Mesenchymal stem cell (in vitro differentiated cells and primary cell): Measurements from ENCODE around the gene CERS3.

ENCODE experiments used
- DNase-seq: peaks from one replicate; pipeline ENCODE4 v3.0.0-alpha.2; 2013
- H2AFZ ChIP-seq: one replicate; pipeline ENCODE4 v1.6.1; 2013; ENCODE audit warnings: low read depth, mild to moderate bottlenecking, control low read depth, inconsistent platforms, low read length, moderate library complexity
- H2AK5ac ChIP-seq: 2 replicates; pipeline ENCODE4 v1.6.1; 2013; ENCODE audit warnings: low read length, moderate library complexity, mild to moderate bottlenecking, inconsistent platforms; ENCODE audit not compliant: severe bottlenecking
- H2BK120ac ChIP-seq: one replicate; pipeline ENCODE4 v1.6.1; 2013; ENCODE audit warnings: low read depth, mild to moderate bottlenecking, inconsistent platforms, low read length, moderate library complexity
- H2BK12ac ChIP-seq, 2 experiments: one replicate each; pipeline ENCODE4 v1.6.1; 2013; ENCODE audit warnings: inconsistent platforms in 2 of 2, low read length in 2 of 2, mild to moderate bottlenecking in 2 of 2, moderate library complexity in 2 of 2, control low read depth in 1 of 2
- H2BK15ac ChIP-seq: one replicate; pipeline ENCODE4 v1.6.1; 2013; ENCODE audit warnings: mild to moderate bottlenecking, low read depth, inconsistent platforms; ENCODE audit not compliant: poor library complexity, severe bottlenecking
- H2BK5ac ChIP-seq: 2 replicates; pipeline ENCODE4 v1.6.1; 2013; ENCODE audit warnings: low read depth, mild to moderate bottlenecking, low read length, control low read depth, inconsistent platforms; ENCODE audit not compliant: poor library complexity, severe bottlenecking
- H3K14ac ChIP-seq, 2 experiments: one replicate each; pipeline ENCODE4 v1.6.1; 2013; ENCODE audit warnings: inconsistent platforms in 2 of 2, low read length in 2 of 2, control low read depth in 1 of 2, mild to moderate bottlenecking in 1 of 2, moderate library complexity in 1 of 2
- H3K18ac ChIP-seq, 2 experiments: one replicate each; pipeline ENCODE4 v1.6.1; 2013; ENCODE audit warnings: inconsistent platforms in 2 of 2, low read length in 2 of 2, control low read depth in 1 of 2, low read depth in 1 of 2, mild to moderate bottlenecking in 1 of 2
- H3K23ac ChIP-seq, 2 experiments: one replicate each; pipeline ENCODE4 v1.6.1; 2013; ENCODE audit warnings: inconsistent platforms in 2 of 2, low read length in 2 of 2, mild to moderate bottlenecking in 2 of 2, moderate library complexity in 2 of 2, control low read depth in 1 of 2
- H3K27ac ChIP-seq: 2 replicates; pipeline ENCODE4 v1.5.1; 2013; ENCODE audit warnings: mild to moderate bottlenecking, moderate library complexity, low read length, control low read depth, inconsistent platforms; ENCODE audit not compliant: poor library complexity, severe bottlenecking
- H3K27me3 ChIP-seq, 2 experiments: 2 replicates each; pipeline versions ENCODE4 v1.6.1 to v1.7.0; 2013; ENCODE audit warnings: low read length in 2 of 2, mild to moderate bottlenecking in 2 of 2, moderate library complexity in 2 of 2, control low read depth in 1 of 2, inconsistent platforms in 1 of 2; ENCODE audit not compliant: control insufficient read depth in 1 of 2, insufficient read depth in 1 of 2
- H3K36me3 ChIP-seq, 2 experiments: 2 replicates each; pipeline versions ENCODE4 v1.6.1 to v1.7.0; 2013; ENCODE audit warnings: low read length in 2 of 2, control low read depth in 1 of 2, inconsistent platforms in 1 of 2, low read depth in 1 of 2, mild to moderate bottlenecking in 1 of 2; ENCODE audit not compliant: insufficient read depth in 2 of 2, control insufficient read depth in 1 of 2
- H3K4ac ChIP-seq, 2 experiments: one replicate each; pipeline ENCODE4 v1.6.1; 2013; ENCODE audit warnings: inconsistent platforms in 2 of 2, low read length in 2 of 2, mild to moderate bottlenecking in 2 of 2, moderate library complexity in 2 of 2, control low read depth in 1 of 2, low read depth in 1 of 2
- H3K4me1 ChIP-seq: 2 replicates; pipeline ENCODE4 v1.6.1; 2013; ENCODE audit warnings: low read depth, low read length, control low read depth; ENCODE audit not compliant: control insufficient read depth, insufficient read depth
- H3K4me2 ChIP-seq: 2 replicates; pipeline ENCODE4 v1.6.1; 2013; ENCODE audit warnings: low read length, mild to moderate bottlenecking, inconsistent platforms; ENCODE audit not compliant: poor library complexity, severe bottlenecking
- H3K4me3 ChIP-seq, 2 experiments: 2 replicates each; pipeline versions ENCODE4 v1.5.1 to v1.7.0; 2013; ENCODE audit warnings: low read length in 2 of 2, mild to moderate bottlenecking in 2 of 2, control low read depth in 1 of 2, low read depth in 1 of 2; ENCODE audit not compliant: insufficient read depth in 1 of 2
- H3K79me1 ChIP-seq: replicated peaks from 2 replicates; pipeline ENCODE4 v1.6.1; 2013; ENCODE audit warnings: mild to moderate bottlenecking, control low read depth, low read length, inconsistent platforms; ENCODE audit not compliant: poor library complexity, severe bottlenecking
- H3K9ac ChIP-seq: 2 replicates; pipeline ENCODE4 v1.7.0; 2013; ENCODE audit warnings: mild to moderate bottlenecking, low read length, moderate library complexity
- H3K9me3 ChIP-seq: 2 replicates; pipeline ENCODE4 v1.7.0; 2013; ENCODE audit warnings: mild to moderate bottlenecking, low read length; ENCODE audit not compliant: control insufficient read depth
- H4K8ac ChIP-seq: one replicate; pipeline ENCODE4 v1.6.1; 2013; ENCODE audit warnings: inconsistent platforms, mild to moderate bottlenecking, low read length, moderate library complexity
- H4K91ac ChIP-seq: one replicate; pipeline ENCODE4 v1.6.1; 2013; ENCODE audit warnings: mild to moderate bottlenecking, low read length, inconsistent platforms
- WGBS: methylation state at CpG from one replicate; pipeline ENCODE4 v1.1.7; 2013; ENCODE audit warnings: mixed read lengths; 5-methylcytosine and 5-hydroxymethylcytosine counted together

CERS3 gene

DNA sequence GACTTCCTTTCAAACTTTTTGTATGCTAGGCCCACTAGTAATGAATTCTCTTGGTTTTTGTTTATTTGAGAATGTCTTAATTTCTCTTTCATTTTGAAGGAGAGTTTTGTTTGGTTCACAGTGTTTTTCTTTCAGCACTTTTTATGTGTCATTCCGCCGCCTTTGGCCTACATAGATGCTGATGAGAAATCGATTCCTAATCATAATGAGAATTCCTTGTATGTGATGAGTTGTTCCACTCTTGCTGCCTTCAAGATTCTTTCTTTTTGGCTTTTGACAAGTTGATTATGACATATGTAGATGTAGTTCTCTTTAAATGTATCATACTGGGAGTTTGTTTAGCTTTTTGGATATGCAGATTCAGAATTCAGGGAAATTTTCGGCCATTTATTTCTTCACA is 35.5 kb downstream of the CERS3 start:
- DNase-seq: no peak
- H3K4me3 ChIP-seq: no peak overlapping the region
- H4K91ac ChIP-seq: no peak overlapping the region
- H3K14ac ChIP-seq: no peak overlapping the region
- H2AK5ac ChIP-seq: no peak overlapping the region
- H3K36me3 ChIP-seq: no peaks in the 10 kb centered on the region
- no peak overlapping the region for H3K27ac ChIP-seq
- no peak overlapping the region for H3K4ac ChIP-seq
- H3K9ac ChIP-seq: no peak overlapping the region
- H2BK5ac ChIP-seq: no peak overlapping the region
- H3K9me3 ChIP-seq: no peaks in the 10 kb centered on the region
- no peak overlapping the region for H2BK15ac ChIP-seq
- no peak overlapping the region for H4K8ac ChIP-seq
- no peak overlapping the region for H3K4me2 ChIP-seq
- H3K79me1 ChIP-seq: no peaks in the 10 kb centered on the region
- H3K27me3 ChIP-seq: no peaks in the 10 kb centered on the region
- no peak overlapping the region for H3K18ac ChIP-seq
- no peak overlapping the region for H2AFZ ChIP-seq
- WGBS: 87% methylated on average over 3 of the region's 4 CpGs
- H3K4me1 ChIP-seq: no peaks in the 10 kb centered on the region
- H2BK120ac ChIP-seq: no peak overlapping the region
- H2BK12ac ChIP-seq: no peak overlapping the region
- H3K23ac ChIP-seq: no peak overlapping the region

- no peak overlapping the region for H2BK12ac ChIP-seq
- 77% methylated on average over 7 of the region's 9 CpGs for WGBS
- H2BK5ac ChIP-seq: no peak overlapping the region
- H3K9me3 ChIP-seq: peaks cover 9% of the 10 kb centered on the region
- no peak overlapping the region for H3K4ac ChIP-seq
- H3K18ac ChIP-seq: no peak overlapping the region
- no peak overlapping the region for H3K23ac ChIP-seq
- H2AFZ ChIP-seq: no peak overlapping the region
- no peak overlapping the region for H2BK15ac ChIP-seq
- no peak overlapping the region for H2AK5ac ChIP-seq
- H3K79me1 ChIP-seq: no peaks in the 10 kb centered on the region
- H4K8ac ChIP-seq: no peak overlapping the region
- H3K27ac ChIP-seq: no peak overlapping the region
- no peak overlapping the region for H3K4me3 ChIP-seq
- no peaks in the 10 kb centered on the region for H3K4me1 ChIP-seq
- H3K14ac ChIP-seq: no peak overlapping the region
- no peak overlapping the region for H3K4me2 ChIP-seq
- H3K36me3 ChIP-seq: no peaks in the 10 kb centered on the region
- H2BK120ac ChIP-seq: no peak overlapping the region
- no peak for DNase-seq
- no peak overlapping the region for H3K9ac ChIP-seq
- no peaks in the 10 kb centered on the region for H3K27me3 ChIP-seq
- no peak overlapping the region for H4K91ac ChIP-seq
Measured at GRCh38 chr15:100484443-100484842, 44.3 kb downstream of the CERS3 start.

DNA sequence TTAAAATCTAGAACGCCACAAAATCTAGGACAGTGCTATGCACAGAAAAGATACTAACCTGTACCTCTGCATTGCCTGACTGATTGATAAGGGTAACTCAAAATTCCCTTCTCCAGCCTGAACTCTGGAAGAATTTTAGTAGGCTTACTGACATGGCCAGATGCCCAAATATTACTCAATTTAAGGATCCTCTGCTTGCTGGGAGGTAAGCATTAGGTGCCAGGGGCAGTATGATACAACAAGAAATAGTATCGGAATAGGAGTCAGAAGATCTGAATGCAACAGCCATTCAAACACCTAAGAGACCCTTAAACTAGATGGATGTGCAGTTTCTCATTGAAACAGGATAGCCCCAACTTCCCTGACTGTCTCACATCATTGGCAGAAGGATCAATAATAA is 45.4 kb downstream of the CERS3 start:
- DNase-seq: no peak
- no peak overlapping the region for H2BK120ac ChIP-seq
- H3K27ac ChIP-seq: no peak overlapping the region

GRCh38 chr15:100476805-100477204 is 51.9 kb downstream of the CERS3 start:
- H3K4me3 ChIP-seq: no peak overlapping the region

More for the DNA sequence above, 45.4 kb downstream of the CERS3 start:
- no peak overlapping the region for H4K91ac ChIP-seq
- no peaks in the 10 kb centered on the region for H3K36me3 ChIP-seq
- H3K18ac ChIP-seq: no peak overlapping the region
- H3K79me1 ChIP-seq: no peaks in the 10 kb centered on the region
- H3K14ac ChIP-seq: no peak overlapping the region
- 70% methylated on average over 2 of the region's 2 CpGs for whole genome bisulfite sequencing
- H3K4me1 ChIP-seq: no peaks in the 10 kb centered on the region
- no peak overlapping the region for H2BK5ac ChIP-seq
- H2AK5ac ChIP-seq: no peak overlapping the region
- H3K4me3 ChIP-seq: no peak overlapping the region
- H2AFZ ChIP-seq: no peak overlapping the region
- H2BK12ac ChIP-seq: no peak overlapping the region
- no peaks in the 10 kb centered on the region for H3K27me3 ChIP-seq
- no peak overlapping the region for H3K4me2 ChIP-seq
- H3K4ac ChIP-seq: no peak overlapping the region
- H2BK15ac ChIP-seq: no peak overlapping the region
- no peak overlapping the region for H3K9ac ChIP-seq
- H3K9me3 ChIP-seq: peaks cover 19% of the 10 kb centered on the region
- H4K8ac ChIP-seq: no peak overlapping the region
- H3K23ac ChIP-seq: no peak overlapping the region

More at GRCh38 chr15:100476805-100477204, 51.9 kb downstream of the CERS3 start:
- H3K9ac ChIP-seq: no peak overlapping the region
- no peak overlapping the region for H2BK15ac ChIP-seq
- peaks cover 38% of the 10 kb centered on the region for H3K9me3 ChIP-seq
- H4K91ac ChIP-seq: no peak overlapping the region
- WGBS: 71% methylated on average over 4 of the region's 4 CpGs
- H3K4me2 ChIP-seq: no peak overlapping the region
- H3K18ac ChIP-seq: no peak overlapping the region
- no peak overlapping the region for H2BK5ac ChIP-seq
- no peak overlapping the region for H3K4ac ChIP-seq
- no peak overlapping the region for H2AFZ ChIP-seq
- no peaks in the 10 kb centered on the region for H3K4me1 ChIP-seq
- no peak for DNase-seq
- no peak overlapping the region for H4K8ac ChIP-seq
- no peak overlapping the region for H2BK12ac ChIP-seq
- H3K27me3 ChIP-seq: no peaks in the 10 kb centered on the region
- no peak overlapping the region for H2BK120ac ChIP-seq
- no peaks in the 10 kb centered on the region for H3K36me3 ChIP-seq
- H3K14ac ChIP-seq: no peak overlapping the region
- H3K27ac ChIP-seq: no peak overlapping the region
- no peak overlapping the region for H3K23ac ChIP-seq
- H3K79me1 ChIP-seq: no peaks in the 10 kb centered on the region
- H2AK5ac ChIP-seq: no peak overlapping the region
